ENCODE measurements around the gene LIX1L.

The LIX1L gene

DNA sequence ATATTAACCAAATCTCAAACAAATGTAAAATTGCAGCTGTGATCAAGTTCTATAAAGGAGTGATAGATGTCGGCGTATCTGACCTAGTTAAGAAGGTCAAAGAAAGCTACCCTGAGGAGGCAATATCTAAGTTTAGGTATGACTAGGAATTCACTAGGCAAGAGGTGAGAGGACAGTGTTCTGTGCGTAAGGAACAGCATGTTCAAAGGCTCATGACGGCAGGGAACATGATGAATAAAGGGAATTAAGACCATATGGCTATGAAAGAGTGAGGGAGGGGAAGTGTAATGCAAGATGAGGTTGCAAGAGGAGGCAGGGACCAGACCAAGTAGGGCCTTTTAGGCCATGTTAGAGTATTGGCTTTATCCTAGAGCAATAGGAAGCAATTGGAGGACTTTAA is 8.6 kb downstream of the LIX1L start:
- TF ChIP-seq SNAI2 (CRISPR knock-in tag; IDR thresholded peaks at IDR 0.05) (no peak), TCF4 (CRISPR knock-in tag; IDR thresholded peaks at IDR 0.05; ENCODE audit: borderline replicate concordance) (no peak), ZNF565 (CRISPR knock-in tag; conservative IDR thresholded peaks at IDR 0.05; ENCODE audit: low read depth) (no peak), OSR1 (CRISPR knock-in tag; IDR thresholded peaks at IDR 0.05) (no peak), RARB (CRISPR knock-in tag; IDR thresholded peaks at IDR 0.05) (no peak), ISL1 (CRISPR knock-in tag; IDR thresholded peaks at IDR 0.05) (no peak), ZFP30 (CRISPR knock-in tag; IDR thresholded peaks at IDR 0.05) (no peak), ZNF8 (CRISPR knock-in tag; IDR thresholded peaks at IDR 0.05) (no peak), ZNF70 (CRISPR knock-in tag; IDR thresholded peaks at IDR 0.05) (no peak), GLIS3 (CRISPR knock-in tag; IDR thresholded peaks at IDR 0.05) (no peak), PPARA (CRISPR knock-in tag; IDR thresholded peaks at IDR 0.05; ENCODE audit: borderline replicate concordance) (no peak), ZC3H10 (CRISPR knock-in tag; IDR thresholded peaks at IDR 0.05) (no peak), TOX (CRISPR knock-in tag; IDR thresholded peaks at IDR 0.05; ENCODE audit: borderline replicate concordance) (no peak), ESRRG (CRISPR knock-in tag; IDR thresholded peaks at IDR 0.05) (no peak), ARNTL (CRISPR knock-in tag; IDR thresholded peaks at IDR 0.05; ENCODE audit: borderline replicate concordance, low read depth) (no peak)
- TF ChIP-seq, protein P1, sequence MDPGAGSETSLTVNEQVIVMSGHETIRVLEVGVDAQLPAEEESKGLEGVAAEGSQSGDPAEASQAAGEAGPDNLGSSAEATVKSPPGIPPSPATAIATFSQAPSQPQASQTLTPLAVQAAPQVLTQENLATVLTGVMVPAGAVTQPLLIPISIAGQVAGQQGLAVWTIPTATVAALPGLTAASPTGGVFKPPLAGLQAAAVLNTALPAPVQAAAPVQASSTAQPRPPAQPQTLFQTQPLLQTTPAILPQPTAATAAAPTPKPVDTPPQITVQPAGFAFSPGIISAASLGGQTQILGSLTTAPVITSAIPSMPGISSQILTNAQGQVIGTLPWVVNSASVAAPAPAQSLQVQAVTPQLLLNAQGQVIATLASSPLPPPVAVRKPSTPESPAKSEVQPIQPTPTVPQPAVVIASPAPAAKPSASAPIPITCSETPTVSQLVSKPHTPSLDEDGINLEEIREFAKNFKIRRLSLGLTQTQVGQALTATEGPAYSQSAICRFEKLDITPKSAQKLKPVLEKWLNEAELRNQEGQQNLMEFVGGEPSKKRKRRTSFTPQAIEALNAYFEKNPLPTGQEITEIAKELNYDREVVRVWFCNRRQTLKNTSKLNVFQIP (CRISPR knock-in tag; IDR thresholded peaks at IDR 0.05; ENCODE audit: borderline replicate concordance, low read depth) = no peak
- TF ChIP-seq, protein P2, sequence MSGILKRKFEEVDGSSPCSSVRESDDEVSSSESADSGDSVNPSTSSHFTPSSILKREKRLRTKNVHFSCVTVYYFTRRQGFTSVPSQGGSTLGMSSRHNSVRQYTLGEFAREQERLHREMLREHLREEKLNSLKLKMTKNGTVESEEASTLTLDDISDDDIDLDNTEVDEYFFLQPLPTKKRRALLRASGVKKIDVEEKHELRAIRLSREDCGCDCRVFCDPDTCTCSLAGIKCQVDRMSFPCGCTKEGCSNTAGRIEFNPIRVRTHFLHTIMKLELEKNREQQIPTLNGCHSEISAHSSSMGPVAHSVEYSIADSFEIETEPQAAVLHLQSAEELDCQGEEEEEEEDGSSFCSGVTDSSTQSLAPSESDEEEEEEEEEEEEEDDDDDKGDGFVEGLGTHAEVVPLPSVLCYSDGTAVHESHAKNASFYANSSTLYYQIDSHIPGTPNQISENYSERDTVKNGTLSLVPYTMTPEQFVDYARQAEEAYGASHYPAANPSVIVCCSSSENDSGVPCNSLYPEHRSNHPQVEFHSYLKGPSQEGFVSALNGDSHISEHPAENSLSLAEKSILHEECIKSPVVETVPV (CRISPR knock-in tag; IDR thresholded peaks at IDR 0.05) = no peak
- TF ChIP-seq, protein P3, sequence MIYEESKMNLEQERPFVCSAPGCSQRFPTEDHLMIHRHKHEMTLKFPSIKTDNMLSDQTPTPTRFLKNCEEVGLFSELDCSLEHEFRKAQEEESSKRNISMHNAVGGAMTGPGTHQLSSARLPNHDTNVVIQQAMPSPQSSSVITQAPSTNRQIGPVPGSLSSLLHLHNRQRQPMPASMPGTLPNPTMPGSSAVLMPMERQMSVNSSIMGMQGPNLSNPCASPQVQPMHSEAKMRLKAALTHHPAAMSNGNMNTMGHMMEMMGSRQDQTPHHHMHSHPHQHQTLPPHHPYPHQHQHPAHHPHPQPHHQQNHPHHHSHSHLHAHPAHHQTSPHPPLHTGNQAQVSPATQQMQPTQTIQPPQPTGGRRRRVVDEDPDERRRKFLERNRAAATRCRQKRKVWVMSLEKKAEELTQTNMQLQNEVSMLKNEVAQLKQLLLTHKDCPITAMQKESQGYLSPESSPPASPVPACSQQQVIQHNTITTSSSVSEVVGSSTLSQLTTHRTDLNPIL (CRISPR knock-in tag; IDR thresholded peaks at IDR 0.05; ENCODE audit: low read depth) = no peak
- TF ChIP-seq, protein P4, sequence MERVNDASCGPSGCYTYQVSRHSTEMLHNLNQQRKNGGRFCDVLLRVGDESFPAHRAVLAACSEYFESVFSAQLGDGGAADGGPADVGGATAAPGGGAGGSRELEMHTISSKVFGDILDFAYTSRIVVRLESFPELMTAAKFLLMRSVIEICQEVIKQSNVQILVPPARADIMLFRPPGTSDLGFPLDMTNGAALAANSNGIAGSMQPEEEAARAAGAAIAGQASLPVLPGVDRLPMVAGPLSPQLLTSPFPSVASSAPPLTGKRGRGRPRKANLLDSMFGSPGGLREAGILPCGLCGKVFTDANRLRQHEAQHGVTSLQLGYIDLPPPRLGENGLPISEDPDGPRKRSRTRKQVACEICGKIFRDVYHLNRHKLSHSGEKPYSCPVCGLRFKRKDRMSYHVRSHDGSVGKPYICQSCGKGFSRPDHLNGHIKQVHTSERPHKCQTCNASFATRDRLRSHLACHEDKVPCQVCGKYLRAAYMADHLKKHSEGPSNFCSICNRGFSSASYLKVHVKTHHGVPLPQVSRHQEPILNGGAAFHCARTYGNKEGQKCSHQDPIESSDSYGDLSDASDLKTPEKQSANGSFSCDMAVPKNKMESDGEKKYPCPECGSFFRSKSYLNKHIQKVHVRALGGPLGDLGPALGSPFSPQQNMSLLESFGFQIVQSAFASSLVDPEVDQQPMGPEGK (CRISPR knock-in tag; IDR thresholded peaks at IDR 0.05; ENCODE audit: borderline replicate concordance) = no peak
- ATAC-seq = no peak

DNA sequence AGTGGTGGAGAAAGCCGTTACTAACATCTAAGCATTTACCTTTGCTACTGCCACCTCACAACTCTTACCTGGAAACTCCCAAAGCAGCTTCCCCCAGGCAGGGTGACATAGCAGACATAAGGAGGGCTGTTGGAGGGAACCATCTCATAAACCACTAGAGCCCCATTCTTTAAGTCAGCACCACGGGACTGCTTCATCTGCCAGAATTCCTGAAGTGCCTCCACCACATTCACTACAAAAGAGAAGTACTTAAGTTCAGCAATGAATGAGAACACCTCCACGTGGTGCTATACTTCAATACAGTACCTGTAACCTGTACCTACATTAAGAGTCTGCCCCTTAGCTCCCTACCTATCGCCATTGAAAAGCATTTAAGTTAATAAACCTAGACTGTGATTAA is 10.3 kb downstream of the LIX1L start:
- ATAC-seq = no peak
- TF ChIP-seq, protein P3 (CRISPR knock-in tag; IDR thresholded peaks at IDR 0.05; ENCODE audit: low read depth) = no peak
- TF ChIP-seq, protein P4 (CRISPR knock-in tag; IDR thresholded peaks at IDR 0.05; ENCODE audit: borderline replicate concordance) = no peak
- no peak for TF ChIP-seq TCF4 (CRISPR knock-in tag; IDR thresholded peaks at IDR 0.05; ENCODE audit: borderline replicate concordance)
- TF ChIP-seq TOX (CRISPR knock-in tag; IDR thresholded peaks at IDR 0.05; ENCODE audit: borderline replicate concordance) = no peak
- no peak for TF ChIP-seq ZNF8 (CRISPR knock-in tag; IDR thresholded peaks at IDR 0.05)
- no peak for TF ChIP-seq ARNTL (CRISPR knock-in tag; IDR thresholded peaks at IDR 0.05; ENCODE audit: borderline replicate concordance, low read depth)
- TF ChIP-seq ZC3H10 (CRISPR knock-in tag; IDR thresholded peaks at IDR 0.05) = no peak
- TF ChIP-seq BACH2 (CRISPR knock-in tag; IDR thresholded peaks at IDR 0.05; ENCODE audit: borderline replicate concordance) = no peak
- TF ChIP-seq, protein P5, sequence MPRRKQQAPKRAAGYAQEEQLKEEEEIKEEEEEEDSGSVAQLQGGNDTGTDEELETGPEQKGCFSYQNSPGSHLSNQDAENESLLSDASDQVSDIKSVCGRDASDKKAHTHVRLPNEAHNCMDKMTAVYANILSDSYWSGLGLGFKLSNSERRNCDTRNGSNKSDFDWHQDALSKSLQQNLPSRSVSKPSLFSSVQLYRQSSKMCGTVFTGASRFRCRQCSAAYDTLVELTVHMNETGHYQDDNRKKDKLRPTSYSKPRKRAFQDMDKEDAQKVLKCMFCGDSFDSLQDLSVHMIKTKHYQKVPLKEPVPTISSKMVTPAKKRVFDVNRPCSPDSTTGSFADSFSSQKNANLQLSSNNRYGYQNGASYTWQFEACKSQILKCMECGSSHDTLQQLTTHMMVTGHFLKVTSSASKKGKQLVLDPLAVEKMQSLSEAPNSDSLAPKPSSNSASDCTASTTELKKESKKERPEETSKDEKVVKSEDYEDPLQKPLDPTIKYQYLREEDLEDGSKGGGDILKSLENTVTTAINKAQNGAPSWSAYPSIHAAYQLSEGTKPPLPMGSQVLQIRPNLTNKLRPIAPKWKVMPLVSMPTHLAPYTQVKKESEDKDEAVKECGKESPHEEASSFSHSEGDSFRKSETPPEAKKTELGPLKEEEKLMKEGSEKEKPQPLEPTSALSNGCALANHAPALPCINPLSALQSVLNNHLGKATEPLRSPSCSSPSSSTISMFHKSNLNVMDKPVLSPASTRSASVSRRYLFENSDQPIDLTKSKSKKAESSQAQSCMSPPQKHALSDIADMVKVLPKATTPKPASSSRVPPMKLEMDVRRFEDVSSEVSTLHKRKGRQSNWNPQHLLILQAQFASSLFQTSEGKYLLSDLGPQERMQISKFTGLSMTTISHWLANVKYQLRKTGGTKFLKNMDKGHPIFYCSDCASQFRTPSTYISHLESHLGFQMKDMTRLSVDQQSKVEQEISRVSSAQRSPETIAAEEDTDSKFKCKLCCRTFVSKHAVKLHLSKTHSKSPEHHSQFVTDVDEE (CRISPR knock-in tag; IDR thresholded peaks at IDR 0.05) = no peak
- TF ChIP-seq RARB (CRISPR knock-in tag; IDR thresholded peaks at IDR 0.05) = no peak
- no peak for TF ChIP-seq ZFP30 (CRISPR knock-in tag; IDR thresholded peaks at IDR 0.05)
- no peak for TF ChIP-seq PPARA (CRISPR knock-in tag; IDR thresholded peaks at IDR 0.05; ENCODE audit: borderline replicate concordance)
- TF ChIP-seq ZNF565 (CRISPR knock-in tag; conservative IDR thresholded peaks at IDR 0.05; ENCODE audit: low read depth) = no peak
- no peak for TF ChIP-seq GLIS3 (CRISPR knock-in tag; IDR thresholded peaks at IDR 0.05)
- TF ChIP-seq, protein P1 (CRISPR knock-in tag; IDR thresholded peaks at IDR 0.05; ENCODE audit: borderline replicate concordance, low read depth) = no peak
- no peak for TF ChIP-seq OSR1 (CRISPR knock-in tag; IDR thresholded peaks at IDR 0.05)
- no peak for TF ChIP-seq ISL1 (CRISPR knock-in tag; IDR thresholded peaks at IDR 0.05)
- no peak for TF ChIP-seq ZFP3 (CRISPR knock-in tag; IDR thresholded peaks at IDR 0.05)
- TF ChIP-seq ZNF70 (CRISPR knock-in tag; IDR thresholded peaks at IDR 0.05) = no peak
- TF ChIP-seq SNAI2 (CRISPR knock-in tag; IDR thresholded peaks at IDR 0.05) = no peak

Measured in SK-N-SH treated with all-trans-retinoic acid at 6 μM for 48 hours (cell line).